A673 (cell line): ENCODE results near the gene WDR54. TPM values are rescaled to one million over a fixed set of nuclear protein-coding genes. Genes with fewer than 3 reads are reported as not detected.

Experiments
- BruUV-seq: library from RNA; stranded (reverse); fragments of 400-500 nt; replicated peaks from 2 replicates; lab custom pipeline; 2021; lab: Mats Ljungman, UMichigan
- CTCF ChIA-PET: fragments of 300-600 bp; sonication (Branson Sonifier 250); formaldehyde crosslinking; loops from one replicate; lab custom pipeline; 2022; ENCODE audit warnings: antibody characterized with exemption; lab: Charles Lee
- POLR2A ChIA-PET: fragments of 300-600 bp; sonication (Branson Sonifier 250); formaldehyde crosslinking; loops from one replicate; lab custom pipeline; 2022; ENCODE audit warnings: antibody characterized with exemption; ENCODE audit not compliant: low non-redundant PET; lab: Charles Lee
- DNase-seq: peaks from one replicate; pipeline ENCODE4 v3.0.0-alpha.2; 2015; ENCODE audit warnings: low spot score
- H3K27ac ChIP-seq: fragments of 200-600 bp; sonication (generic); 2 replicates; pipeline ENCODE4 v1.5.1; 2016; ENCODE audit warnings: mixed run types, low read depth, mild to moderate bottlenecking, mixed read lengths, antibody characterized with exemption, low read length; ENCODE audit not compliant: poor library complexity, severe bottlenecking
- H3K27me3 ChIP-seq: fragments of 200-600 bp; sonication (generic); replicated peaks from 2 replicates; pipeline ENCODE4 v1.6.1; 2017; ENCODE audit warnings: mixed run types, low read depth, mild to moderate bottlenecking, mixed read lengths, antibody characterized with exemption, low read length; ENCODE audit not compliant: insufficient read depth, poor library complexity
- H3K36me3 ChIP-seq: fragments of 200-600 bp; sonication (generic); 2 replicates; pipeline ENCODE4 v1.6.1; 2016; ENCODE audit warnings: mixed run types, mild to moderate bottlenecking, mixed read lengths, antibody characterized with exemption, low read length; ENCODE audit not compliant: insufficient read depth, poor library complexity, severe bottlenecking
- H3K4me1 ChIP-seq: fragments of 200-600 bp; sonication (generic); 2 replicates; pipeline ENCODE4 v1.6.1; 2017; ENCODE audit warnings: mixed run types, mild to moderate bottlenecking, mixed read lengths, antibody characterized with exemption, low read length; ENCODE audit not compliant: insufficient read depth, poor library complexity, severe bottlenecking
- H3K4me3 ChIP-seq: fragments of 200-600 bp; sonication (generic); 2 replicates; pipeline ENCODE4 v1.5.1; 2016; ENCODE audit warnings: low read depth, mixed run types, mild to moderate bottlenecking, mixed read lengths, low read length; ENCODE audit not compliant: poor library complexity, severe bottlenecking
- H3K9me3 ChIP-seq: fragments of 200-600 bp; sonication (generic); 2 replicates; pipeline ENCODE4 v1.6.1; 2016; ENCODE audit warnings: mixed run types, low read depth, mild to moderate bottlenecking, mixed read lengths, antibody characterized with exemption, low read length; ENCODE audit not compliant: poor library complexity, severe bottlenecking
- CTCF ChIP-seq: fragments of 300-800, 200-600 bp; sonication (generic); conservative IDR thresholded peaks from 2 replicates; pipeline ENCODE4 v1.5.1; 2017; ENCODE audit warnings: low read depth, mild to moderate bottlenecking, antibody characterized with exemption, low read length, moderate library complexity, mixed read lengths
- EZH2 ChIP-seq: fragments of 200-600 bp; sonication (generic); IDR thresholded peaks from 2 replicates; pipeline ENCODE4 v1.6.1; 2017; ENCODE audit warnings: borderline replicate concordance, low read depth, mild to moderate bottlenecking, mixed read lengths, antibody characterized with exemption, low read length; ENCODE audit not compliant: poor library complexity, severe bottlenecking
- intact Hi-C: fragments of 100-400 bp; cut with micrococcal nuclease; formaldehyde crosslinking; loops from one replicate; pipeline ENCODE4 v1.10.0; 2022; ENCODE audit not compliant: unreplicated experiment
- total RNA-seq: library from RNA; stranded (reverse); gene quantifications from 2 replicates; pipeline ENCODE4 v1.2.3, GENCODE V29; 2021

The WDR54 gene
- total RNA-seq, 1 experiment from 2014 or later = 41.1 TPM

GRCh38 chr2:74396149-74396548, 25.4 kb upstream of the WDR54 start:
- no TSS peak for BruUV-seq
- intact Hi-C loops = no loop called here
- no peaks in the 10 kb centered on the region for H3K9me3 ChIP-seq
- no peaks in the 10 kb centered on the region for H3K27me3 ChIP-seq
- H3K36me3 ChIP-seq = no peaks in the 10 kb centered on the region
- H3K27ac ChIP-seq = no peak overlapping the region
- ChIA-PET CTCF (no interaction called here), POLR2A (interaction anchor here (0.7 kb wide), 1 partner anchor 1835 kb away, joined by 3 read pairs; no protein-coding TSS in a partner anchor)
- H3K4me1 ChIP-seq = peaks cover 3% of the 10 kb centered on the region
- TF ChIP-seq CTCF = no peak
- no peak for TF ChIP-seq EZH2
- no peak for DNase-seq
- H3K4me3 ChIP-seq = no peak overlapping the region

GRCh38 chr2:74399785-74400184, 21.7 kb upstream of the WDR54 start:
- CTCF ChIA-PET = interaction anchor here (0.6 kb wide), 1 partner anchor 877 kb away, joined by 5 read pairs; no protein-coding TSS in a partner anchor
- BruUV-seq = no TSS peak
- Histone ChIP-seq H3K27ac (no peak overlapping the region), H3K4me1 (no peaks in the 10 kb centered on the region), H3K4me3 (no peak overlapping the region), H3K36me3 (no peaks in the 10 kb centered on the region), H3K27me3 (no peaks in the 10 kb centered on the region), H3K9me3 (no peaks in the 10 kb centered on the region)
- intact Hi-C loops = no loop called here
- POLR2A ChIA-PET = no interaction called here
- TF ChIP-seq EZH2 (no peak), CTCF (peak; percentile 57)
- peak; percentile 44 for DNase-seq

GRCh38 chr2:74401891-74402290, 19.6 kb upstream of the WDR54 start:
- BruUV-seq = no TSS peak
- DNase-seq = no peak
- ChIA-PET POLR2A (no interaction called here), CTCF (interaction anchor here (0.6 kb wide), 1 partner anchor 223 kb away, joined by 3 read pairs; the partner anchor contains the start of gene MOB1A)
- intact Hi-C loops = no loop called here
- TF ChIP-seq CTCF (no peak), EZH2 (no peak)
- H3K27me3 ChIP-seq = no peaks in the 10 kb centered on the region
- H3K36me3 ChIP-seq = no peaks in the 10 kb centered on the region
- no peaks in the 10 kb centered on the region for H3K9me3 ChIP-seq
- no peak overlapping the region for H3K4me3 ChIP-seq
- H3K27ac ChIP-seq = no peak overlapping the region
- no peaks in the 10 kb centered on the region for H3K4me1 ChIP-seq
